Pancreas (tissue), 10 donors: ENCODE data around the gene AXDND1. TPM values are rescaled to one million over a fixed set of nuclear protein-coding genes. Genes with fewer than 3 reads are reported as not detected.

ENCODE experiments used
- ATAC-seq, 4 donors: fragments of 200-7000 bp; cut with Tn5 transposase; one replicate each; pipeline versions ENCODE4 v1.8.0 to v1.9.1; 2020; ENCODE audit warnings: mild to moderate bottlenecking in 4 of 4, moderate library complexity in 4 of 4
- DNase-seq, 6 donors: peaks; one replicate each; pipeline ENCODE4 v3.0.0-alpha.2; 2020
- FAIRE-seq: peaks from 2 replicates; lab custom pipeline; 2012; peaks lifted over from hg19 to GRCh38; lab: Jason Lieb, UNC
- H3K27ac ChIP-seq, 4 donors: fragments of 200-600 bp; sonication (generic); 1 replicate in 3 of 4; 2 replicates in 1 of 4; pipeline versions ENCODE4 v1.5.0 to v1.8.0; 2020
- H3K27me3 ChIP-seq, 4 donors: fragments of 200-600 bp; one replicate each; pipeline ENCODE4 v1.8.0; 2021
- H3K36me3 ChIP-seq, 3 donors: fragments of 200-600 bp; sonication (generic) in 1 of 3; one replicate each; pipeline versions ENCODE4 v1.5.0 to v1.8.0; 2020 to 2021
- H3K4me1 ChIP-seq, 3 donors: fragments of 200-600 bp; one replicate each; pipeline ENCODE4 v1.8.0; 2021
- H3K4me3 ChIP-seq, 4 donors: fragments of 200-600 bp; sonication (generic) in 2 of 4; one replicate each; pipeline versions ENCODE4 v1.5.0 to v1.8.0; 2020 to 2021
- H3K9me3 ChIP-seq, 4 donors: fragments of 200-600 bp; one replicate each; pipeline ENCODE4 v1.8.0; 2021
- CTCF ChIP-seq, 4 donors: fragments of 200-600 bp; sonication (generic) in 3 of 4; IDR thresholded peaks; one replicate each; pipeline versions ENCODE4 v1.5.0 to v1.8.0; 2021; ENCODE audit warnings: antibody characterized with exemption in 4 of 4
- WGBS, 2 donors: extraction: QIAGEN DNeasy Blood & Tissue Kit; methylation state at CpG; one replicate each; pipeline ENCODE4 v1.1.7; 2013; 5-methylcytosine and 5-hydroxymethylcytosine counted together
- intact Hi-C, 3 donors: fragments of 100-400 bp; cut with DNase I; formaldehyde crosslinking; loops; one replicate each; pipeline versions ENCODE4 v1.11.1 to v1.14.2; 2022
- polyA plus RNA-seq, 2 donors: library from polyadenylated mRNA; stranded (reverse); fragments of 200-250 nt; gene quantifications; one replicate each; pipeline ENCODE4 v1.2.3, GENCODE V29; 2013
- total RNA-seq, 6 donors: library from RNA; stranded (reverse); fragmentation: NEBNext Ultra II Directional in 4 of 6; extraction: Animal tissue kit (Norgen Biotek cat#: 25700) in 4 of 6; gene quantifications; one replicate each; pipeline versions ENCODE4 v1.2.1 to v1.2.4, GENCODE V29; 2021 to 2023
- donor health status: healthy with polysubstance abuse.
- donor health status: DM: no; HTN: no; CAD: no; lungs with moderate emphysema.
- donor health status: DM: no; HTN: no; CAD: no.
- donor health status: control.
- donor health status: control.
- donor health status: Bipolar disorder and iron deficiency.
- donor health status: DM: yes; HTN: yes; CAD: no.
- donor health status: DM: no; HTN: no; CAD: no.
- donor health status: DM: no; HTN: no; CAD: no.
- donor health status: DM: yes; HTN: yes; CAD: no.

Gene AXDND1
- total and polyA plus RNA-seq, 8 donors = 0.09 to 0.45 (median 0.34) TPM; not detected in 2

GRCh38 chr1:179329862-179330261 is 35.9 kb upstream of the AXDND1 start:
- DNase-seq = no peak
- peaks cover 8 to 19% (median 11%) of the 10 kb centered on the region in 3 donors for H3K4me1 ChIP-seq
- intact Hi-C loops = no loop called here
- H3K36me3 ChIP-seq = peaks cover 0 to 4% (median 0%) of the 10 kb centered on the region in 3 donors
- FAIRE-seq = no peak
- no peak overlapping the region for H3K4me3 ChIP-seq
- WGBS, 2 donors = 71 to 98% methylated on average over 2 of the region's 2 CpGs
- no peak for TF ChIP-seq CTCF (IDR thresholded peaks at IDR 0.05)
- H3K27ac ChIP-seq = no peak overlapping the region
- no peaks in the 10 kb centered on the region for H3K27me3 ChIP-seq
- no peaks in the 10 kb centered on the region for H3K9me3 ChIP-seq
- no peak for ATAC-seq

DNA sequence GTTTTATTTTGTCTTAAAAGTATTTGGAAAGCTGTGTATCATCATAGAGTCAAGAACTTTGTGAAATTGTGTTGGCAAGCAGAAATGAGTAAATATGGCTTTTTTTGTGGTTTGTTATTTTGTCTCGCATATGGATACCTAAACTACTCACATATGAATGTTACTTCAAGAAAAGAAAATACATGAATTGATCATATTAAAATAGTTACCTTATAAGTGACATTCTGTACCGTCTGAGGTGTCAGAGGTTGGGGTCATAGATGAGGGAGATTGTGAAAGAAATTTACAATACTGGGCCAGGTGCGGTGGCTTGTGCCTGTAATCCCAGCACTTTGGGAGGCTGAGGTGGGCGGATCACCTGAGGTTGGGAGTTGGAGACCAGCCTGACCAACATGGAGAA is 31.3 kb upstream of the AXDND1 start:
- Histone ChIP-seq H3K36me3 (no peaks in the 10 kb centered on the region), H3K27me3 (no peaks in the 10 kb centered on the region), H3K4me1 (peaks cover 8 to 19% (median 11%) of the 10 kb centered on the region in 3 donors), H3K4me3 (no peak overlapping the region), H3K9me3 (no peaks in the 10 kb centered on the region), H3K27ac (no peak overlapping the region)
- no peak for TF ChIP-seq CTCF (IDR thresholded peaks at IDR 0.05)
- 96 to 98% methylated on average over 4 of the region's 4 CpGs for WGBS, 2 donors
- ATAC-seq (no peak), DNase-seq (no peak), FAIRE-seq (no peak)
- intact Hi-C loops = no loop called here

DNA sequence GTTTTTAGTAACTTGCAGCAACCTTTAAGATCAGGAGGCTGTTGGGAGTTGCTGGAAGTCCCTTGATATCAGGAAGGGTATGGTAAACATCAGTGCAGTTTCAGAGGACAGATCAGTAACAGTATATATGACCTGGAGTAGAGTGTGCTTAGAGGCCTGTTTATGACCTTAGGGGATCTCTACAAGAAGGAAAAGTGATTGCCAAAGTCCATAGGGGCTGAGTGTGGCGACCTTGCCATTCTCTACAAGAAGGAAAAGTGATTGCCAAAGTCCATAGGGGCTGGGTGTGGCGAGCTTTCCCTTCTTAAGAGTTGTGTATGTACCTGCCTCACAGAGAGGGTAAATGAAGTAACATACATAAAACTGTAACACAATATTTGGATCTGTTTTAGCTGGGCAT is 28.5 kb upstream of the AXDND1 start:
- H3K27me3 ChIP-seq = no peaks in the 10 kb centered on the region
- no peak overlapping the region for H3K27ac ChIP-seq
- H3K9me3 ChIP-seq = no peaks in the 10 kb centered on the region
- FAIRE-seq = no peak
- no peak overlapping the region for H3K4me3 ChIP-seq
- DNase-seq = no peak
- TF ChIP-seq CTCF (IDR thresholded peaks at IDR 0.05) = no peak
- peaks cover 0 to 3% (median under 1%) of the 10 kb centered on the region in 3 donors for H3K4me1 ChIP-seq
- ATAC-seq = no peak
- WGBS, 2 donors = 93 to 100% methylated on average over 2 of the region's 2 CpGs
- no peaks in the 10 kb centered on the region for H3K36me3 ChIP-seq
- intact Hi-C loops = no loop called here

DNA sequence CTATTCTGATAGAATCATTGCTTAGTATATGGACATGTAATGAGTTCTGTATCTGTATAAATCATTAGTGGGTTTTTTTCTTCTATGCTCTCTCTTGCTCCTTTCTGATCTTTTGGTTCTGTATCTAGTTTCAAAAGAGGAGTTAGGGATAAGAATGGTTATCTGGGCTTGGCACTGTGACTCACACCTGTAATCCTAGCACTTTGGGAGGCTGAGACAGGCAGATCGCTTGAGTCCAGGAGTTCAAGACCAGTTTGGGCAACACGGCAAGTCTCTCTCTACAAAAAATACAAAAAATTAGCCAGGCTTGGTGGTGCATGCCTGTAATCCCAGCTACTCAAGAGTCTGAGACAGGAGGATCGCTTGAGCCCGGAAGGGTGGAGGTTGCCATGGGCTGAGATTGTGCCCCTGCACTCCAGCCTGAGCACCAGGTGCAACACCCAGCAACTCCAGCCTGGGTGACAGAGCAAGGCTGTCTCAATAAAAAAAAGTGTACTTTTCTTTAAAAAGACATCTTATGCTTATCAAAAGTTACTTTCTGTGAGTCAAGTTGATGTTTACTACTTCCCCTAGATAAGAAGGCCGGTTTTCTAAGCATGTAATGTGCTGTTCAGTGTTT is 27.7 kb upstream of the AXDND1 start:
- Histone ChIP-seq H3K27ac (no peak overlapping the region), H3K27me3 (no peaks in the 10 kb centered on the region), H3K4me1 (peaks cover 0 to 6% (median 6%) of the 10 kb centered on the region in 3 donors), H3K36me3 (peaks cover 0 to under 1% (median 0%) of the 10 kb centered on the region in 3 donors), H3K4me3 (no peak overlapping the region), H3K9me3 (no peaks in the 10 kb centered on the region)
- ATAC-seq (no peak), FAIRE-seq (no peak), DNase-seq (no peak)
- 84 to 85% methylated on average over 5 of the region's 5 CpGs for WGBS, 2 donors
- intact Hi-C loops = no loop called here
- no peak for TF ChIP-seq CTCF (IDR thresholded peaks at IDR 0.05)

DNA sequence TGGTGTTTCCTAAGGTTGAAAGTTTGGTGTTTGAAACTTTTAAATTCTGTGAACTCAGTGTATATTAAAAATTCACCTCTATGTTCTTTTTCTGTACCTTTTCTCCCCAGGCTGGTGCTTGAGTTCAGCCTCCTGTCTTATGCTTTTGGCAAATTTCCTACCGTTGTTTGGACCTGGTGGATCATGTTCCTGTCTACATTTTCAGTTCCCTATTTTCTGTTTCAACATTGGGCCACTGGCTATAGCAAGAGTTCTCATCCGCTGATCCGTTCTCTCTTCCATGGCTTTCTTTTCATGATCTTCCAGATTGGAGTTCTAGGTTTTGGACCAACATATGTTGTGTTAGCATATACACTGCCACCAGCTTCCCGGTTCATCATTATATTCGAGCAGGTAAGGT is 24.9 kb upstream of the AXDND1 start:
- intact Hi-C loops = no loop called here
- DNase-seq = no peak
- H3K36me3 ChIP-seq = peaks cover 0 to 19% (median 0%) of the 10 kb centered on the region in 3 donors
- ATAC-seq = no peak
- no peaks in the 10 kb centered on the region for H3K27me3 ChIP-seq
- H3K4me1 ChIP-seq = peaks cover 0 to 6% (median 6%) of the 10 kb centered on the region in 3 donors
- H3K4me3 ChIP-seq = no peak overlapping the region
- no peak for FAIRE-seq
- H3K27ac ChIP-seq = no peak overlapping the region
- H3K9me3 ChIP-seq = no peaks in the 10 kb centered on the region
- 86 to 94% methylated on average over 5 of the region's 5 CpGs for WGBS, 2 donors
- no peak for TF ChIP-seq CTCF (IDR thresholded peaks at IDR 0.05)
